B cell (primary cell): ENCODE results near the gene GATAD1. TPM values are rescaled to one million over a fixed set of nuclear protein-coding genes. Genes with fewer than 3 reads are reported as not detected.

ENCODE experiments used
- ATAC-seq: fragments of 200-7000 bp; cut with Tn5 transposase; one replicate; pipeline ENCODE4 v1.10.0; 2021; ENCODE audit warnings: low read depth, mild to moderate bottlenecking, moderate number of reproducible peaks, moderate library complexity
- CTCF ChIA-PET: fragments of 350-600 bp; sonication (Branson Sonifier 250); formaldehyde crosslinking; loops from one replicate; lab custom pipeline; 2021; ENCODE audit warnings: antibody characterized with exemption, inconsistent platforms; lab: Charles Lee
- POLR2A ChIA-PET: fragments of 350-600 bp; sonication (Branson Sonifier 250); formaldehyde crosslinking; loops from one replicate; lab custom pipeline; 2021; ENCODE audit warnings: antibody characterized with exemption; lab: Charles Lee
- DNase-seq: peaks from one replicate; pipeline ENCODE4 v3.0.0; 2013
- H2AFZ ChIP-seq: 2 replicates; pipeline ENCODE4 v1.6.1; 2012; ENCODE audit warnings: mild to moderate bottlenecking, low read depth, low read length; ENCODE audit not compliant: insufficient read depth, poor library complexity, severe bottlenecking
- H3K27ac ChIP-seq, 2 donors: 1 replicate in 1 of 2; 2 replicates in 1 of 2; pipeline ENCODE4 v1.5.1; 2012 to 2013; ENCODE audit warnings: low read length in 2 of 2, mild to moderate bottlenecking in 2 of 2, moderate library complexity in 1 of 2
- H3K27me3 ChIP-seq, 4 experiments: fragments of 200-600 bp in 1 of 4; sonication (generic) in 1 of 4; replicated peaks in 1 of 4; 1 replicate in 2 of 4; 2 replicates in 2 of 4; pipeline versions ENCODE4 v1.6.1 to v1.7.0; 2013 to 2016; ENCODE audit warnings: low read length in 3 of 4, mild to moderate bottlenecking in 2 of 4, mixed read lengths in 1 of 4, moderate library complexity in 1 of 4; ENCODE audit not compliant: insufficient read depth in 4 of 4, control insufficient read depth in 3 of 4; ENCODE audit errors: control extremely low read depth in 1 of 4
- H3K36me3 ChIP-seq, 2 experiments: replicated peaks in 1 of 2; 1 replicate in 1 of 2; 2 replicates in 1 of 2; pipeline versions ENCODE4 v1.6.1 to v1.7.1; 2013; ENCODE audit warnings: low read length in 1 of 2; ENCODE audit not compliant: insufficient read depth in 2 of 2, control insufficient read depth in 1 of 2; ENCODE audit errors: control extremely low read depth in 1 of 2, extremely low read depth in 1 of 2
- H3K4me1 ChIP-seq, 2 donors: fragments of 200-600 bp in 1 of 2; sonication (generic) in 1 of 2; 1 replicate in 1 of 2; 2 replicates in 1 of 2; pipeline versions ENCODE4 v1.5.1 to v1.6.1; 2013 to 2017; ENCODE audit warnings: low read length in 2 of 2; ENCODE audit not compliant: control insufficient read depth in 2 of 2, insufficient read depth in 2 of 2
- H3K4me2 ChIP-seq: replicated peaks from 2 replicates; pipeline ENCODE3; 2012; ENCODE audit warnings: mild to moderate bottlenecking, low read depth, low read length; ENCODE audit not compliant: poor library complexity, severe bottlenecking
- H3K4me3 ChIP-seq, 5 experiments: fragments of 200-600 bp in 1 of 5; sonication (generic) in 1 of 5; 1 replicate in 3 of 5; 2 replicates in 2 of 5; pipeline versions ENCODE4 v1.5.1 to v1.7.0; 2011 to 2016; ENCODE audit warnings: low read length in 4 of 5, mild to moderate bottlenecking in 4 of 5, low read depth in 2 of 5, control low read depth in 1 of 5, moderate library complexity in 1 of 5; ENCODE audit not compliant: insufficient read depth in 1 of 5; ENCODE audit errors: control extremely low read depth in 1 of 5, extremely low read depth in 1 of 5
- H3K79me2 ChIP-seq: fragments of 200-600 bp; sonication (generic); one replicate; pipeline ENCODE4 v1.6.0; 2016; ENCODE audit warnings: low read length; ENCODE audit not compliant: control insufficient read depth, insufficient read depth
- H3K9ac ChIP-seq: fragments of 200-600 bp; sonication (generic); 2 replicates; pipeline ENCODE4 v1.6.1; 2017; ENCODE audit warnings: mild to moderate bottlenecking, low read length, moderate library complexity
- H3K9me3 ChIP-seq, 3 donors: one replicate each; pipeline versions ENCODE4 v1.6.1 to v1.7.1; 2013; ENCODE audit warnings: low read length in 2 of 3; ENCODE audit not compliant: control insufficient read depth in 2 of 3, insufficient read depth in 1 of 3; ENCODE audit errors: control extremely low read depth in 1 of 3
- H4K20me1 ChIP-seq: 2 replicates; pipeline ENCODE4 v1.6.0; 2012; ENCODE audit warnings: mild to moderate bottlenecking, low read length; ENCODE audit not compliant: insufficient read depth, control insufficient read depth, poor library complexity, severe bottlenecking
- H3K27ac Mint-ChIP-seq: one replicate; pipeline ENCODE4 v1.8.0; 2021; ENCODE audit warnings: mixed read lengths
- H3K27me3 Mint-ChIP-seq: one replicate; pipeline ENCODE4 v1.8.0; 2021; ENCODE audit warnings: mixed read lengths
- H3K4me1 Mint-ChIP-seq: one replicate; pipeline ENCODE4 v1.8.0; 2021; ENCODE audit warnings: mixed read lengths
- H3K4me3 Mint-ChIP-seq: one replicate; pipeline ENCODE4 v1.8.0; 2021; ENCODE audit warnings: mixed read lengths
- H3K9me3 Mint-ChIP-seq: one replicate; pipeline ENCODE4 v1.8.0; 2022; ENCODE audit warnings: mixed read lengths; ENCODE audit not compliant: insufficient read depth
- EZH2 ChIP-seq: IDR thresholded peaks from 2 replicates; pipeline ENCODE4 v1.6.1; 2012; ENCODE audit warnings: borderline replicate concordance, low read depth, mild to moderate bottlenecking, moderate library complexity, low read length; ENCODE audit not compliant: insufficient read depth, poor library complexity, severe bottlenecking
- WGBS: methylation state at CpG from one replicate; pipeline ENCODE4 v1.1.5; 2013; ENCODE audit warnings: missing lambda C conversion rate; ENCODE audit not compliant: insufficient coverage; 5-methylcytosine and 5-hydroxymethylcytosine counted together
- intact Hi-C: fragments of 100-400 bp; cut with micrococcal nuclease; formaldehyde crosslinking; loops from one replicate; pipeline ENCODE4 v1.10.0; 2022
- polyA plus RNA-seq: library from polyadenylated mRNA; depleted of rRNA; stranded (reverse); fragments of >200 nt; gene quantifications from 2 replicates; pipeline ENCODE4 v1.2.3, GENCODE V29; 2012
- total RNA-seq, 2 donors: library from RNA; stranded (reverse); fragments of 120-200 nt in 1 of 2; gene quantifications; 1 replicate in 1 of 2; 2 replicates in 1 of 2; pipeline versions ENCODE4 v1.2.3 to v1.2.4, GENCODE V29; 2013 to 2022
- TF ChIP-seq, protein P1 (sequence below): fragments of 200-600 bp; IDR thresholded peaks from one replicate; pipeline ENCODE4 v1.8.0; 2022; ENCODE audit warnings: antibody characterized with exemption, mild to moderate bottlenecking

The GATAD1 gene
- total and polyA plus RNA-seq, 2 donors (not counting 1 experiment from before 2014, with no cell fraction given): 33.6 to 71.7 TPM

DNA sequence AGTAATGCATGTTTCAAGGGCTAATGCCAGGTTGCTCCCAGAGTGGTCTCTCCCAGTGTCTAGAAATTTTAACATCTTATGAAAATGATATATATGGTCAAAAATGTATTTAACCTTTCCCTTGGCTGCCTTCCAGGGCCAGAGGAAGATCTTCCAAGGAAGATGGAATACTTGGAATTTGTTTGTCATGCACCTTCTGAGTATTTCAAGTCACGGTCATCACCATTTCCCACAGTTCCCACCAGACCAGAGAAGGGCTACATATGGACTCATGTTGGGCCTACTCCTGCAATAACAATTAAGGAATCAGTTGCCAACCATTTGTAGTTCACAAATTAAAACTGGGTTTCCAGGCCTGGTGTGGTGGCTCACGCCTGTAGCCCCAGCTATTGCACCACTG is 9.0 kb downstream of the GATAD1 start:
- intact Hi-C loops: no loop called here

GRCh38 chr7:92460109-92460508 is 12.8 kb downstream of the GATAD1 start:
- ATAC-seq: no peak
- TF ChIP-seq EZH2: no peak
- TF ChIP-seq, protein P1, sequence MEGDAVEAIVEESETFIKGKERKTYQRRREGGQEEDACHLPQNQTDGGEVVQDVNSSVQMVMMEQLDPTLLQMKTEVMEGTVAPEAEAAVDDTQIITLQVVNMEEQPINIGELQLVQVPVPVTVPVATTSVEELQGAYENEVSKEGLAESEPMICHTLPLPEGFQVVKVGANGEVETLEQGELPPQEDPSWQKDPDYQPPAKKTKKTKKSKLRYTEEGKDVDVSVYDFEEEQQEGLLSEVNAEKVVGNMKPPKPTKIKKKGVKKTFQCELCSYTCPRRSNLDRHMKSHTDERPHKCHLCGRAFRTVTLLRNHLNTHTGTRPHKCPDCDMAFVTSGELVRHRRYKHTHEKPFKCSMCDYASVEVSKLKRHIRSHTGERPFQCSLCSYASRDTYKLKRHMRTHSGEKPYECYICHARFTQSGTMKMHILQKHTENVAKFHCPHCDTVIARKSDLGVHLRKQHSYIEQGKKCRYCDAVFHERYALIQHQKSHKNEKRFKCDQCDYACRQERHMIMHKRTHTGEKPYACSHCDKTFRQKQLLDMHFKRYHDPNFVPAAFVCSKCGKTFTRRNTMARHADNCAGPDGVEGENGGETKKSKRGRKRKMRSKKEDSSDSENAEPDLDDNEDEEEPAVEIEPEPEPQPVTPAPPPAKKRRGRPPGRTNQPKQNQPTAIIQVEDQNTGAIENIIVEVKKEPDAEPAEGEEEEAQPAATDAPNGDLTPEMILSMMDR: no peak
- Histone ChIP-seq H3K36me3 (peaks cover 2 to 14% of the 10 kb centered on the region in 2 experiments), H3K4me1 (no peaks in the 10 kb centered on the region), H3K4me2 (no peak overlapping the region), H3K79me2 (no peaks in the 10 kb centered on the region), H3K9me3 (no peaks in the 10 kb centered on the region), H3K27ac (no peak overlapping the region), H3K27me3 (no peaks in the 10 kb centered on the region), H3K9ac (no peak overlapping the region), H3K4me3 (no peak overlapping the region), H4K20me1 (no peaks in the 10 kb centered on the region), H2AFZ (no peak overlapping the region)
- no peak for DNase-seq
- POLR2A ChIA-PET: no interaction called here
- Mint-ChIP-seq H3K9me3 (no peaks in the 10 kb centered on the region), H3K27ac (no peak overlapping the region), H3K4me3 (no peak overlapping the region), H3K4me1 (no peaks in the 10 kb centered on the region), H3K27me3 (no peaks in the 10 kb centered on the region)
- intact Hi-C loops: loop anchor here (5.0 kb wide), 1 partner anchor 38 kb away; no protein-coding TSS in a partner anchor
- CTCF ChIA-PET: interaction anchor here (0.6 to 1.2 kb wide), 2 partner anchors 35 to 36 kb away, joined by 3 read pairs; no protein-coding TSS in a partner anchor
- WGBS: no CpG with 5 or more reads among the region's 2 CpGs

More for the DNA sequence above, 9.0 kb downstream of the GATAD1 start:
- DNase-seq (no peak), ATAC-seq (no peak)
- Mint-ChIP-seq H3K4me3 (no peak overlapping the region), H3K27me3 (no peaks in the 10 kb centered on the region), H3K27ac (no peak overlapping the region), H3K9me3 (no peaks in the 10 kb centered on the region), H3K4me1 (no peaks in the 10 kb centered on the region)
- Histone ChIP-seq H3K27ac (no peak overlapping the region), H3K9me3 (no peaks in the 10 kb centered on the region), H3K36me3 (peaks cover 6 to 48% of the 10 kb centered on the region in 2 experiments), H3K4me3 (no peak overlapping the region), H2AFZ (no peak overlapping the region), H4K20me1 (no peaks in the 10 kb centered on the region), H3K79me2 (no peaks in the 10 kb centered on the region), H3K4me2 (no peak overlapping the region), H3K9ac (no peak overlapping the region), H3K4me1 (no peaks in the 10 kb centered on the region), H3K27me3 (no peaks in the 10 kb centered on the region)
- ChIA-PET CTCF (interaction anchor here (1.0 kb wide), 1 partner anchor 9 kb away, joined by 3 read pairs; the partner anchor contains the start of gene GATAD1), POLR2A (no interaction called here)
- TF ChIP-seq EZH2: no peak
- TF ChIP-seq, protein P1: no peak
- 100% methylated on average over 2 of the region's 2 CpGs for WGBS
